T-cell (primary cell): ENCODE measurements around the gene EFNB2. TPM values are rescaled to one million over a fixed set of nuclear protein-coding genes. Genes with fewer than 3 reads are reported as not detected.

Experiments used
- ATAC-seq, 4 experiments: fragments of 200-7000 bp in 3 of 4; fragments of 150-1000 bp in 1 of 4; cut with Tn5 transposase; replicated peaks in 1 of 4; 1 replicate in 3 of 4; 2 replicates in 1 of 4; pipeline ENCODE4 v1.10.0; 2021; ENCODE audit warnings: moderate library complexity in 3 of 4, mild to moderate bottlenecking in 2 of 4, moderate number of reproducible peaks in 1 of 4
- CTCF ChIA-PET, 2 donors: fragments of 300-600 bp; sonication (Branson Sonifier 250); formaldehyde crosslinking; loops; one replicate each; lab custom pipeline; 2022; ENCODE audit warnings: antibody characterized with exemption in 2 of 2; lab: Charles Lee
- POLR2A ChIA-PET, 2 donors: fragments of 300-600 bp; sonication (Branson Sonifier 250); formaldehyde crosslinking; loops; one replicate each; lab custom pipeline; 2022; ENCODE audit warnings: antibody characterized with exemption in 2 of 2; lab: Charles Lee
- DNase-seq, 35 experiments: peaks; one replicate each; pipeline versions ENCODE4 v3.0.0 to v3.0.0-alpha.2; 2013 to 2023
- H3K27ac ChIP-seq: one replicate; pipeline ENCODE4 v1.5.1; 2013; ENCODE audit warnings: low read length
- H3K27me3 ChIP-seq, 2 experiments: replicated peaks in 1 of 2; 1 replicate in 1 of 2; 2 replicates in 1 of 2; pipeline versions ENCODE4 v1.6.1 to v1.7.0; 2013; ENCODE audit warnings: low read length in 1 of 2, mixed read lengths in 1 of 2; ENCODE audit not compliant: control insufficient read depth in 2 of 2, insufficient read depth in 2 of 2; ENCODE audit errors: extremely low read depth in 1 of 2
- H3K36me3 ChIP-seq, 2 donors: 1 replicate in 1 of 2; 2 replicates in 1 of 2; pipeline versions ENCODE4 v1.6.1 to v1.7.0; 2013; ENCODE audit warnings: low read length in 1 of 2; ENCODE audit not compliant: control insufficient read depth in 2 of 2, insufficient read depth in 1 of 2; ENCODE audit errors: extremely low read depth in 1 of 2
- H3K4me1 ChIP-seq, 2 experiments: 1 replicate in 1 of 2; 2 replicates in 1 of 2; pipeline versions ENCODE4 v1.6.1 to v1.7.0; 2013; ENCODE audit warnings: low read length in 2 of 2, mixed read lengths in 1 of 2; ENCODE audit not compliant: insufficient read depth in 2 of 2, control insufficient read depth in 1 of 2; ENCODE audit errors: extremely low read depth in 1 of 2
- H3K4me3 ChIP-seq, 2 donors: 1 replicate in 1 of 2; 2 replicates in 1 of 2; pipeline versions ENCODE4 v1.5.1 to v1.7.0; 2013; ENCODE audit warnings: mild to moderate bottlenecking in 2 of 2, low read length in 1 of 2, moderate library complexity in 1 of 2; ENCODE audit not compliant: control insufficient read depth in 1 of 2; ENCODE audit errors: extremely low read depth in 1 of 2
- H3K9me3 ChIP-seq: 2 replicates; pipeline ENCODE4 v1.7.0; 2013
- H3K27ac Mint-ChIP-seq, 2 donors: one replicate each; pipeline ENCODE4 v1.8.0; 2020 to 2021; ENCODE audit warnings: mild to moderate bottlenecking in 2 of 2, mixed read lengths in 2 of 2
- H3K27me3 Mint-ChIP-seq, 2 donors: one replicate each; pipeline ENCODE4 v1.8.0; 2021 to 2022; ENCODE audit warnings: mixed read lengths in 2 of 2
- H3K36me3 Mint-ChIP-seq: one replicate; pipeline ENCODE4 v1.8.0; 2021; ENCODE audit warnings: mixed read lengths
- H3K4me1 Mint-ChIP-seq, 3 donors: one replicate each; pipeline ENCODE4 v1.8.0; 2020 to 2022; ENCODE audit warnings: mixed read lengths in 3 of 3, mild to moderate bottlenecking in 1 of 3
- H3K4me3 Mint-ChIP-seq, 3 donors: one replicate each; pipeline ENCODE4 v1.8.0; 2020 to 2022; ENCODE audit warnings: mild to moderate bottlenecking in 3 of 3, mixed read lengths in 3 of 3, moderate library complexity in 3 of 3
- H3K9me3 Mint-ChIP-seq, 3 donors: one replicate each; pipeline ENCODE4 v1.8.0; 2020 to 2022; ENCODE audit warnings: mixed read lengths in 3 of 3
- WGBS: methylation state at CpG from one replicate; pipeline ENCODE4 v1.1.5; 2013; ENCODE audit warnings: missing lambda C conversion rate; ENCODE audit not compliant: insufficient coverage; 5-methylcytosine and 5-hydroxymethylcytosine counted together
- total RNA-seq, 35 experiments: library from RNA in 6 of 35; stranded (reverse) in 6 of 35; fragments of 120-200 nt in 1 of 35; gene quantifications; one replicate each; pipeline versions ENCODE4 v1.2.1 to v1.2.4 and lab custom pipeline; 2013 to 2026

EFNB2 gene
- total RNA-seq, 5 donors from 2014 or later (not counting 1 experiment from before 2014, with no cell fraction given) = 0.18 to 0.47 (median 0.33) TPM

DNA sequence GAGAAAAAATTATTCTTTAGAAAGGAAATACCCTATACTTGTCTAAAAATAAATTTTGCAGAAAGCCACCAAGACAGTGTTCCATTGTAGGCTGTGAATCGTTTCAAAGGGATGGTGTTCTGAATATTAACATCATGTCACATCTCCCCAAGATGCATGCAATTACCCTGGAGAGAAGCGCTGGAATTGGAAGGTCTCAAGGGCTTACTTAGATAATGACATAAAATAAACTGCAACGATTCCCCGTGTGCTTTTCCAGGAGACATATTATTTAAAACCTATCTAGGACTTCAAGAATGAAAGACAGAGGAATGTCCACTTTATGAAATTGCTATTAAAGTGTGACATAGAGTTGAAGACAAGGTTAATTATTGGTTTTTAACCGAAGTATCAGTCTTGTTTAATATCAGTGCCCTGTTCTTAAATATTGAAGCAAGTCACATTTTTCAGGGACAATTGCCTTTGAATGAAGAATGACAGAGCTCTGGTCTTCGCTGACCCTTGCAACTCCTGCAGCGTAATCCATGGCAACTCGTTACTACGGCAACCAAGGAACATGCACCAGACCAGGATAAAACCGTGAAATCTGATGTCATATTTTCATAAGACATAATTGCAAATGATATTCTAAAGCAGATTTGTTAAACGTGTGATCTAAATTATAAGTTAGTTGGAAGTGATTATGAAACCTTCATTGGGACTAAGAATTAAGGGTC is 91.7 kb downstream of the EFNB2 start:
- 93% methylated on average over 2 of the region's 11 CpGs for WGBS
- POLR2A ChIA-PET = no interaction called here

DNA sequence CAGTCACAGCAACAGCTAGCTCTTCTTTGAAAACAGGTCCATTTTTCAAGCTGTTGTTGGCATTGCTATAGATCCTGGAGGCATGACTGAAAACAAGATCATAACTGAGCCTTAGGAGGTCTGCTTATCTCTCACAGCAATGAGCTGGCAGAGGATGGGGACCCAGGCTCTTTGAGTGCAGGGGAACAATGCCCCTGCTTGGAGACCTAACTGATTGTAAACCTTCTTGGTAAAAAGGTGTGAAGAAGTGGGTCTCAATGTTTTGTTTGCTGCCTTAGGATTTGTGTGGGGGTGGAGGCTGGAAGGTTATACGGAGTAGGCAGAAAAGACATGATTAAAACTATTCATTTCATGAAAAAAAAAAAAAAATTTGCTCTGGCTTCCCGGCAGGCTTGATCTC is 94.6 kb downstream of the EFNB2 start:
- no peak overlapping the region for H3K27ac ChIP-seq
- DNase-seq = no peak
- peaks cover 2 to 17% of the 10 kb centered on the region in 2 donors for H3K27me3 Mint-ChIP-seq
- no peaks in the 10 kb centered on the region for H3K9me3 ChIP-seq
- no peaks in the 10 kb centered on the region for H3K27me3 ChIP-seq
- H3K4me3 ChIP-seq = no peak overlapping the region
- no CpG with 5 or more reads among the region's 2 CpGs for whole genome bisulfite sequencing
- no peaks in the 10 kb centered on the region for H3K36me3 Mint-ChIP-seq
- ChIA-PET POLR2A (no interaction called here), CTCF (interaction anchor here in 1 of 2 donors (0.6 kb wide), 1 partner anchor 23 kb away, joined by 4 read pairs; no protein-coding TSS in a partner anchor)
- ATAC-seq = no peak
- no peaks in the 10 kb centered on the region for H3K36me3 ChIP-seq
- H3K4me3 Mint-ChIP-seq = no peak overlapping the region
- no peaks in the 10 kb centered on the region for H3K4me1 ChIP-seq
- H3K4me1 Mint-ChIP-seq = no peaks in the 10 kb centered on the region
- no peaks in the 10 kb centered on the region for H3K9me3 Mint-ChIP-seq
- H3K27ac Mint-ChIP-seq = no peak overlapping the region

More for the DNA sequence above, 91.7 kb downstream of the EFNB2 start:
- peaks cover 0 to 18% of the 10 kb centered on the region in 2 donors for H3K27me3 Mint-ChIP-seq
- Histone ChIP-seq H3K4me1 (no peaks in the 10 kb centered on the region), H3K9me3 (no peaks in the 10 kb centered on the region), H3K27me3 (no peaks in the 10 kb centered on the region), H3K4me3 (no peak overlapping the region), H3K36me3 (no peaks in the 10 kb centered on the region), H3K27ac (no peak overlapping the region)
- CTCF ChIA-PET = no interaction called here
- H3K27ac Mint-ChIP-seq = no peak overlapping the region
- ATAC-seq (no peak), DNase-seq (no peak)
- H3K4me1 Mint-ChIP-seq = no peaks in the 10 kb centered on the region
- no peaks in the 10 kb centered on the region for H3K36me3 Mint-ChIP-seq
- no peak overlapping the region for H3K4me3 Mint-ChIP-seq
- H3K9me3 Mint-ChIP-seq = no peaks in the 10 kb centered on the region

Other genes starting within 250 kb of the EFNB2 start
- 100 to 1,000 TPM; 158 to 197 (median 184) TPM for gene ARGLU1, start 32.5 kb upstream of the EFNB2 start, total RNA-seq